Stimulated activated CD8-positive, alpha-beta memory T cell treated with anti-CD3 and anti-CD28 coated beads, Interleukin-12 subunit alpha, Interleukin-12 subunit beta, amount 100 ng/mL, for 4 hours (primary cell): ENCODE data around the gene MAD1L1.

Source experiments
- DNase-seq: peaks from one replicate; pipeline ENCODE4 v3.0.0-alpha.2; 2020; ENCODE audit warnings: low read depth

The MAD1L1 gene

GRCh38 chr7:2103071-2103898 lies 129.5 kb downstream of the MAD1L1 start:
- DNase-seq, result no peak

DNA sequence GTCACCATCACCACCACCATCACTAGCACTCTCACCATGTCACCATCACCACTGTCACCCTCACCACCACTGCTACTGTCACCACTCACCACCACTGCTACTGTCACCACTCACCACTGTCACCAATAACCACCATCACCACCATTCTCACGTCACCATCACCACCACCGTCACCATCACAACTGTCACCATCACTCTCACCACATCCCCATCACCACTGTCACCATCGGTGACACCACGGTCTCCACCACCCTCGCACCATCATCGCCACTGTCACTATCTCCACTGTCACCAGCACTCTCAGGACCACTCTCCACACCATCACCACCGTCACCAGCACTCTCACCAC lies 130.4 kb downstream of the MAD1L1 start:
- no peak for DNase-seq

DNA sequence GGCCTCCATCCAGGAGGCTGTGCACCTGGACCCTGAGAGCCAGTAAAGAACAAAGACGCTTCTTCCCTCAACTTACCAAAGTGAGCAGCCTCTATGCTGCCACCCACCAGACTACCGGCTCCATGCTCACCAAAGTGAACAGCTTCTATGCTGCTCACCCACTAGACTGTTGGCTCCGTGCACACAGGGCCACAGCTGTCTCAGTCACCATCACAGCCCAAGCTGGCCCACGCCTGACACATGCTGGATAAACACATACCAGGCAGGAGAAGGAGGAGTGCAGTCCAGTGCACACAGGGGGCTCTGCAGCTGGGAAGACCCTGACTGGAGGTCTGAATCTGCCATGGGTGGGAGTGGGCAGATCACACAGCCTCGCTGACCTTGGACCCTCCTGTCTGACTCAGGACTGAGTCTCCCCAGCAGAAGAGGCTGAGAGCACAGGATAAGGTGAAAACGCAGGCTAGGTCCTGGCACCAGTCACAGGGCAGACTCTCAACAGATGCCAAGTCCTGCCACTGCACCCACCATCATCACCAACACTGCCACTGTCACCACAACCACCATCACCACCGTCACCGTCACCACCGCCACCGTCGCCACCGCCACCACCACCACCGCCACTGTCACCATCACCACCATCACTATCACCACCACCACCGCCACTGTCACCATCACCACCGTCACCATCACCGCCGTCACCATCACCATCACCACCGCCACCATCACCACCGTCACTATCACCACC lies 130.9 kb downstream of the MAD1L1 start:
- DNase-seq, result no peak

GRCh38 chr7:2100278-2101208 lies 132.2 kb downstream of the MAD1L1 start:
- DNase-seq, result no peak

DNA sequence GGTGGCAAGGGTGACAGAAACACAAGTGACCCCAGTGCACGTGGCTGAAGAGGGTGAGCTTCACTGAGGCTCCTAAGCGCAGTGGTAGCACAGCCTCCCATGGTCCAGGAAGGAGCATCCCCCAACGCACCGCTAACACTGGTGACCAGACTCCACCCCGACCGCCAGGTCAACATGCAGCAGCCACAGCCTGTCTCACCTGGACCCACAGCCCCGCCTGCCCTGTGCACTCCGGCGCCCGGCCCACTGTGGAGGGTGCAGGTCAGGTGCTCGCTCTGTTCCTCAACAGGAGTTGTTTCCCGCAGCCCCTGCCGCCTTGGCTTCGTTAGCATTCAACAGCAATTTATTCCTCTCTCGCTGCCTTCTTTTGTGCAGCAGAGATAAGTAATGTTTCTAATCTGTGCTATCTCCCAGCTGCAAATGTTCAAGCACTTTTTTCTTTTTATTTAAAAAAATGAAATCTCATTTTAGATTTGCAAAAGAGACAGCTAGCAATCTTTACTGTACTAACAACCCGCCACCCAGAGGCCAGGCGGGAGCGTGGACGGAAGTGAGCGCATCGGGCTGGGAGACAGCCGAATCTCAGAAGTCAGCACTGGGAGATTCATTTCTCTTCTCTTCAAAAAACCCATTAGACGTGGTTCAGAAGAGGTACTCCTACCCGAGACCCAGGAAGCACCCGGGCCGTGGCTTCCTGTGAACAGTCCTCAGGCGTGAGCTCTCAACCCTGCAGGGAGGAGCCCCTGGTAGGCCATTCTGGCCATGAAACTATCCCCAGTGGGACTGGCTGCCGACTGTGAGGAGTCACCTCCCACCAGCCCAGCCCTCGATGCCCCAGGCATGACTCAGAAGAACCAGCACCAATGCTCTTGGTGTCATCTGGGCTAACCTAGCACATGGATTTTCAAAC lies 133.4 kb downstream of the MAD1L1 start:
- DNase-seq, result no peak

DNA sequence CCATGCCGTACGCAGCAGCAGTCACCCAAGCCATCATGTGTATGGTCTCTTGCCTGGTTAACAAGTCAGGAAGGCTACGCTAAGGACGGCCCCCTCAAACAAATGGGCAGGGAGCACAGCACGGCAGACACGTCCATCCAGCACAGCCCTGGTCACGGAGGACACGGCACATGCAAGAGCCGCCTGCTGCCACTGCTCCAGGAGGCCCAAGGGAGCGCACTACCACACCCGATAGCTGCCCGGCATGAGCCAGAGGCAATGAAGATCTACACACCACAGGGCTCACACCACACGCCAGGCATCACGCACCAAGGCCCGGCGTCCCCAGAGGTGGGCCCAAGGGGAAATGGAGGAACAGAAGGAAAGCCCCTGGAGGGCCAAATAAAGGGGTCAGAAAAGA lies 134.2 kb downstream of the MAD1L1 start:
- no peak for DNase-seq

- DNase-seq, result no peak
Observed at GRCh38 chr7:2098056-2098455, 134.7 kb downstream of the MAD1L1 start.

- DNase-seq, result no peak
Observed at GRCh38 chr7:2097492-2097891, 135.3 kb downstream of the MAD1L1 start.

DNA sequence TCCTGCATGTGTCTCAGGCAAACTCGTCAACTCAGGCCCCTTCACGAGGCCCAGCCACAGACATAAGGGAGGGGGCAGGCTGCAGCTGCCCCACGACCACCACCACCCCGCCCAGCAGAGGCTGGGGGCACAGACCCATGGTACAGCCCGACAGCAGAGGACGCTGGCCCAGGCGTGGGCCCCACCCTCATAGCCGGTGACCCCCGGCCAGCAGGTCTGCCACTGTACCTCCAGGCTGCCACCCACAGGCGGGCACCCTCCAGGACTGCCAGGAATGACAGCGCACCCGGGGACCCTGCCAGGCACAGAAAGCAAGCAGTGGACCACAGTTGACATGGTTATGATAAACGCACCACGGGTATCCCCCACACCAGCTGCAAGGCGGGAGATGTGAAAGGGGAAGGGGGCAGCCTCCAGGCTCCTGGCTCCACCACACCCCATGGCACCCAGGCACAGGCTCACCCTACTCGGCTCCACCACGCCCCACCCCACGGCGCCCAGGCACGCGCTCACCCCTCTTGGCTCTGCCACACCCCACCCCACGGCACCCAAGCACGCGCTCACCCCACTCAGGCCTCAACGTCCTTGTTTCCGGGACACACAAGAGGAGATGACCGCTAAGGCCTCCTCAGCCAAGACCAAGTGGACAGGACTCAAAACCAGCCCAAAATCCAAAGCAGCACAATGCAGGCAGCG lies 135.9 kb downstream of the MAD1L1 start:
- DNase-seq, result no peak

- DNase-seq, result no peak
Observed at GRCh38 chr7:2095436-2095835, 137.3 kb downstream of the MAD1L1 start.

GRCh38 chr7:2094454-2095045 lies 138.2 kb downstream of the MAD1L1 start:
- no peak for DNase-seq

DNA sequence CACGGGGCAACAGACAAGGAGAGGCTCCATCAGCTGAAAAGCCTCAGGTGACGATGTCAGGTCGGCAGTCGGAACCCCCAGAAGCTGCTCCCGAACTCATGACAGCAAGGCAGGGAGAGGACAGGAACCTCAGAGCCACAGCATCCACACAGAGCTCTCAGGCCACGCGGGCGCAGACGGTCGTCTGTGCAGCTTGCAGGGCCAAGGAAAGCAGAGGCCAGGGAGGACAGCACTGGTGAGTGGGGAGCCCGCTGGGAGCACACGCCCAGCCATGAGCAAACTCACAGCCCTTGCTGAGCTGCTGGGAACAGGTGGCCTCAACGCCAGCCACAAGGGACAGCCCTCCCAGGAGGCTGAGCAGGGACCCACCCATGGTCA lies 138.9 kb downstream of the MAD1L1 start:
- no peak for DNase-seq

DNA sequence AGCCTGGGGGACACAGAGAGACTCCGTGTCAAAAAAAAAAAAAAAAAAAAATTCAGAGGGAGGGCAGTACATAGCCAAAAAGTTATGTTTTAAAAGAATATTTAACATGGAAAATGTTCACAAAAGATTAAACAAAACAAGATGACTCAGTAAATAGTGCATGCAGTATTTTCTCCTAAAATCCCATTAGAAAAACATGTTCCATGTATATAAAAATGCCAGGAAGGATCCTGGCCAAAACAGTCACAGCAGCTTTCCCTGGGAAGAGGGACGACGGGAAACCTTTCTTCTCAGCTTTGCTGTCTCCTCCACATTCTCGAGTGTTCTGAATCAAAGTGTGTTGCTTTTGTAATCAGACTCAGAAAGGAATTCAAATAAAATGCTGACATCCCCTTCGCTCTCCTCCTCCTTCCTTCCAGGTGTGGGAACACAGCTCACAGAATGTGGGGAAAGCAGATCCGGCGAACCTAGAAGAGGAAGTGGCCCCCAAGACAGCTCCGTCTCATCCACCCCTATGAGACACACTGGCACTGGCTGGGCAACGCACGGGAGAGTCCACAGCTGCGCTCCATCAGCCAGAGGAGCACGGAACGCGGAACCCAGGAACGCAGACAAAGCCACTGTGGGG lies 139.4 kb downstream of the MAD1L1 start:
- DNase-seq, result no peak

DNA sequence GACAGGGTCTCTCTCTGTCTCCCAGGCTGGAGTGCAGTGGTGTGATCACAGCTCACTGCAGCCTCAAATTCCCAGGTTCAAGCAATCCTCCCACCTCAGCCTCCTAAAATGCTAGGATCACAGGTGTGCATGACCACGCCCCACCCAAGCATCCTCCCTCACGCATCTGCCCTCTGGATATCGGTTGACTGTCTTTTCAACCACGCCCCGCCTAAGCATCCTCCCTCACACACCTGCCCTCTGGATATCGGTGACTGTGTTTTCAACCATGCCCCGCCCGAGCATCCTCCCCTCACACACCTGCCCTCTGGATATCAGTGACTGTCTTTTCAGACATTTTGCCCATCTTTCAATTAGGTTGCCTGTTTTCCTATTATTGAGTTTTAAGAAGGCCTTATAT lies 140.5 kb downstream of the MAD1L1 start:
- no peak for DNase-seq

DNA sequence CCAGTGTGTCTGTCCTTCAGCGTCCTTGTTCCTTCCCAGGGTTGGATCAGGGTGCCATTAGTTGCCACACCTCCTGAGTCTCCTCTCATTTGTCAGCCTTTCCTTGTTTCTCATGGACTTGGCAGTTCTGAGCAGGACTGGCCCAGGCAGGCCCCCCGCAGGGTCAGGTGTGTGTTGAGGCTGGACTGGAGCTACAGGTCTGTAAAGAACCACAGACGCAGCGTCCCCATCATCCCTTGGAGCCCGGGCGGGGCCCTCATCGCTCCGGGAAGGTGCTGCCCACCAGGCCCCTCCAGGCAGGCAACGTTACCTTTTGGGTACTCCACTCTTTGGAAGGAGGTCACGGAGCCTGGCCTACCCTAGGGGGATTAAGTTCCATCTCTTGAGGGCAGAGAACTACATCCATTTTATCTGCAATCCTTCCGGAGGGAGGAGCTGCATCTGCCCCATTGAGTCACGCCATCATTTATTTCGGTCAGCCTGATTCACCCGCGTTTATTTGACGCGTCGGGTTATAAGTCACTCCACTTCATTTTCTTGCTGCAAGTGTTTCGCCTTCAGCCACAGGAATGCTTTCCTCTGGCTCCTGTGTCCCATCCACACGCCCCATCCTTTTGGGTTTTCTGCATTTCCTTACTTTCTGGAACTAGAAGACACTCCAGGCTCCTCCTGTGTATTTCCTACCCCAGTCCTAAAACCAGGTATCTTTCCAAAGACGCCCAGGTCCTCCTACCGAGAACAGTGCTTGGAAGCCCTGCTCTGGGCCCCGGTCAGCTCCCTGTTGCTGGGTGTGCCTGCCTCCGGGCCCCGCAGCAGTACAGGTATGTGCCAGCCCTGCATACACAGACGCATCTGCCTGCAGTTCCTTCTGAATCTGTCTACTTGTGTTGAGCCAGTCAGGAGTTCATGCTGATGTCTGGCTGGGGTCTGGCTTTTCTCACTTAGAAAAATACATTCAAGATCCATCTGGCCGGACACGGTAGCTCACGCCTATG lies 141.9 kb downstream of the MAD1L1 start:
- DNase-seq, result no peak

DNA sequence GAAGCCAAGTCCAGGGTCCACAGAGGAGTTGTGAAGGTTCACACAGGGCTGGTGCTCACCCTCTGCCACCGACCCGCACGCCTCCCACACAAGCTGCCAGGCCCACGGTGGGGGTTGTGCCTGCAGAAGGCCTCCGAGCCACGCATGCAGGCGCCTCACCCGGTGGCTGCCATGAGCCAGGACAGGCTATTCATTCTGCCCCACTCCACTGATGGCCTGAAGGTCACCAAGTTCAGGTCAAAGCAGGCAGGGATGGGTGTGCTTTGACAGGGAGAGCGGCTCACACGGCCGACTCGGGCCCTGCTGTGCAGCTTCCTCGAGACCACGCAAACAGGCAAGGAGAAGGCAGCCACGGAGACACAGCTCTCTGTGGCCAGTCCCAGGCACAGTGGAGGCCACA lies 143.9 kb downstream of the MAD1L1 start:
- no peak for DNase-seq

DNA sequence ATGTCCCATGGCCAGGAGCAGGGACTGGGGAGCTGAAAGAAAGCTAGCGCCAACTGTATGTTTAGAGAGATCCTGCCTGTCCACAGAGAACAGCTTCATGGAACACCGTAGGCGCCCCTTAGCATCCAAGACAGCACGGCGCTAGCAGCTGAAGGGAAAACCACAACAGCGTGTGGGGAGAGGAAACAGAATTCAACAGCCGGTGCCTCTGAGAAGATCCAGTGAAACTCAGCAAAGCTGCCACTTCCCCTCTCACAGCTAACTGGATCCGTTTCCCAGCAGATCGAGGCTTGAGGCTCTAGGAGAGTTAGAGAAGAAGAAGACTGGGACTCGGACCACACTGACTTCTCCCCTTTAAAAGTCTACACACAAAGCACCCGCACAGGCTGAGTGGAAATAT lies 145.0 kb downstream of the MAD1L1 start:
- DNase-seq, result no peak

GRCh38 chr7:2086229-2086628 lies 146.5 kb downstream of the MAD1L1 start:
- no peak for DNase-seq

DNA sequence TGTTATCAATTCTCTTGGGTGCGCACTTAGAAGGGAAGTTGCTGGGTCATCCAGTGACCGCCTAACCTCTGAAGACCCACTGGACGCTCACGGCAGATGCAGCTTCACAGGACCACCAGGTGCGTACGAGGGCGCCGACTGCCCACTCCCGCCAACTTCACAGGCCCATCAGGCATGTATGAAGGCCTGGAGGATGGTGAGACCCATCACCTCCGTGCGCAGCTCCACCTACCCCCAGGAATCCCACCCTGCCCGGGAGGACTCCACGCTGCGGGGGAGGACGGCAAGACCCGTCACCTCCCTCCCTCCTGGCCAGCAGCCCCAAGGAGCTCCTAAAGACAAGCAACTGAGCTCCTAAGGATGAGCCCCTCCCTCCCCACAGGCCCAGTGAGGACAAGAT lies 146.9 kb downstream of the MAD1L1 start:
- DNase-seq, result no peak
